GM12892 (cell line): ENCODE results near the gene PLXNB1.

ENCODE experiments used
- POLR2A ChIP-seq: IDR thresholded peaks from 2 replicates; pipeline ENCODE4 v1.6.1; 2011; ENCODE audit warnings: low read depth, low read length, control low read depth
- POLR2AphosphoS5 ChIP-seq: IDR thresholded peaks from 2 replicates; pipeline ENCODE4 v1.6.1; 2011; ENCODE audit warnings: low read depth, low read length, control low read depth

DNA sequence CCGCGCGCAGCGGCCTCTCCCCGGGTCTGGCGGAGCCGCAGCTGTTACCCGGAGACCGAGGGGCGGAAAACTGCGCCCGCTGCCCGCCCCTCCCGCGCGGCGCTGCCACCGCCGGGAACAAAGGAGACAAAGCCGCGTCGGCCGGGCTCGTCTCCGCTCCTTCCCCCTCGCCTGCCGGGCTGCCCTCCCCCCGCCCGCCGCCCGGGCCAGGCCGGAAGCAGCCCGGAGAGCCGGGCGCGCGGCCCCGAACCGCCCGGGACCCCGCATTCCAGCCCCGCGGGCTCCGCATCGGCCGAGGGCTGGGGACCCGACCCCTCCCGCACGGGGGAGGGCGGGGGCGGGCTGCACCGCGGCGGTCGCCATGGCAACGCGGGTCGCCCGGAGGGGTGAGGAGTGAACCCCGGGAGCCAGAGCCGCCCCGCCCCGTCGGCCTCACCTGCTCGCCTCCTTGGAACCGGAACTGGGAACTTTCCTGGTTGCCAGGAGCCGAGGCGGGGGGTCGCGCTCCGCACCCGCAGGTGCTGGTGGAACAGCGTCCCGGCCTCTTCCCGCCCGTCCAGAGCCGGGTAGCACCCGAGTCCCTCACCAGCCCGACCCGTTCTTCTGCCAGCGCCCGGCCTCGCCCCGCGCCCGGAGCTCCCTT, 448 bp downstream of the PLXNB1 start:
- no peak for TF ChIP-seq POLR2A
- no peak for TF ChIP-seq POLR2AphosphoS5
